ENCODE data around the gene ATRNL1. TPM values are rescaled to one million over a fixed set of nuclear protein-coding genes. Genes with fewer than 3 reads are reported as not detected.

Gene ATRNL1
- total and polyA plus RNA-seq, 2 experiments from 2014 or later, result 5.9 to 17.4 TPM

DNA sequence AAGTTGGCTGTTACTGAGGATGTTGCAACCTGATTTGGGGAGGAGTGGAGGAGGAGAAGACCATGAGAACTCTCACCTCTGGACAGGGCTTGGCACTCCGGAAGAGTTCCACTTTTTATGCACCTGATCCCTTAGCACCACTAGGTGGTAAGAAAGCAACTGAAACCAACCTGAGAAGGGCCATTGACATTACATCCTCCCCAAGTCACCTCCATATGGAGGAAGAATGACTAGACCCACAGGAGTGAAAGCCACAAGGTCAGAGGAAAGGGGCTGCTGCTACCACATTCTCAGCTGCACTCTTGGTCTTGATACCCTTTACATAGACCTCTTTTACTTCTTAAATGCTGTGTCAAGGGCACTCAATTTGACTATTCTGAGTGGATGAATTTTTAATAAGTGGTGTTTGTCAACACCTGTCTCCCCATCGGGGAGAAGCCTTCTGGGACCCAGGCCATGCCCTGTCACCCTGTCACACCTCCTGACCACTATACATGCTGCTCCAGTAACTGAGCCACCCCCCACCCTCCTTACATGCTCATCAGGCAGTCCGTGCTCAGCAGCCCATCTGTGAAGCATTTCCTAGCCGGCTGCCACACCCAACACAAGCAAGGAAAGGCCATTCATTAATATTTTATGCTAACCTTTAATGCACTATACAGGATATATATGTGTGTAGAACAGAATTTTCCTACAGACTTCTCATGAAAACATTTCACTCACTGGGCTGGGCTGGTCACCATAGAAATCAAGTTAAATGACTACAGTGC, 817.0 kb downstream of the ATRNL1 start:
- no peaks in the 10 kb centered on the region for H3K36me3 ChIP-seq (replicated peaks; ENCODE audit: insufficient read depth, low read depth)
- WGBS (ENCODE audit: low lambda C conversion rate, missing lambda C conversion rate), result 85% methylated on average over 4 of the region's 4 CpGs
- DNase-seq (ENCODE audit: low spot score), result no peak
- H2AFZ ChIP-seq, result no peak overlapping the region
- no peak overlapping the region for H3K4me2 ChIP-seq
- no peak for TF ChIP-seq EZH2 (IDR thresholded peaks at IDR 0.05; ENCODE audit: borderline replicate concordance)
- TF ChIP-seq, protein P1, sequence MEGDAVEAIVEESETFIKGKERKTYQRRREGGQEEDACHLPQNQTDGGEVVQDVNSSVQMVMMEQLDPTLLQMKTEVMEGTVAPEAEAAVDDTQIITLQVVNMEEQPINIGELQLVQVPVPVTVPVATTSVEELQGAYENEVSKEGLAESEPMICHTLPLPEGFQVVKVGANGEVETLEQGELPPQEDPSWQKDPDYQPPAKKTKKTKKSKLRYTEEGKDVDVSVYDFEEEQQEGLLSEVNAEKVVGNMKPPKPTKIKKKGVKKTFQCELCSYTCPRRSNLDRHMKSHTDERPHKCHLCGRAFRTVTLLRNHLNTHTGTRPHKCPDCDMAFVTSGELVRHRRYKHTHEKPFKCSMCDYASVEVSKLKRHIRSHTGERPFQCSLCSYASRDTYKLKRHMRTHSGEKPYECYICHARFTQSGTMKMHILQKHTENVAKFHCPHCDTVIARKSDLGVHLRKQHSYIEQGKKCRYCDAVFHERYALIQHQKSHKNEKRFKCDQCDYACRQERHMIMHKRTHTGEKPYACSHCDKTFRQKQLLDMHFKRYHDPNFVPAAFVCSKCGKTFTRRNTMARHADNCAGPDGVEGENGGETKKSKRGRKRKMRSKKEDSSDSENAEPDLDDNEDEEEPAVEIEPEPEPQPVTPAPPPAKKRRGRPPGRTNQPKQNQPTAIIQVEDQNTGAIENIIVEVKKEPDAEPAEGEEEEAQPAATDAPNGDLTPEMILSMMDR (IDR thresholded peaks at IDR 0.05; ENCODE audit: poor library complexity), result no peak
- no peak for TF ChIP-seq EZH2phosphoT487 (IDR thresholded peaks at IDR 0.05; ENCODE audit: low read depth, severe bottlenecking, unreplicated experiment)
- no peaks in the 10 kb centered on the region for H3K4me1 ChIP-seq (ENCODE audit: insufficient read depth)
- H3K9me3 ChIP-seq (ENCODE audit: low read depth), result no peaks in the 10 kb centered on the region
- no peaks in the 10 kb centered on the region for H3K79me2 ChIP-seq
- H4K20me1 ChIP-seq (ENCODE audit: insufficient read depth, poor library complexity, severe bottlenecking), result no peaks in the 10 kb centered on the region
- no peaks in the 10 kb centered on the region for H3K27me3 ChIP-seq
- H3K9me2 ChIP-seq (replicated peaks; ENCODE audit: insufficient read depth), result no peaks in the 10 kb centered on the region
- H3K27ac ChIP-seq, result no peak overlapping the region
- H3K4me3 ChIP-seq, result no peak overlapping the region

DNA sequence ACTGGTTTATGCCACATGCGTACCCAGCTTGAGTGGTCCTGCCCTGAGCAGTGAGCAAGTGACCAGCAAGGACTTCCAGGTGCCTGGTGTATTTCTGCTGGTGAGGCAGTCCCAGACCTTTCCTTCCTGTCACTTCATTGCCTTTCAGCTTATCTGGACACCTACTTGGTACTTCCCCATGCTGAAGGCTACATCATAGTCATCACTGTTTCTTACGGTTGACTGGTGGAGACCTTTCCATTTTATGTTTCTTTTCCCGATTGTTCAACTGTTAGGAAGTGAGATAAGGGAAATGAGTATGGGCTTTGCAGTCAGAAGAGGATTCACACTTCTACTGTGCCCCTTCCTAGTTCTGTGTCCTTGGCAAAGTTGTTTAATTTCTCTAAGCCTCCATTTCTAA, 821.3 kb downstream of the ATRNL1 start:
- H2AFZ ChIP-seq, result no peak overlapping the region
- no peak overlapping the region for H3K27ac ChIP-seq
- H4K20me1 ChIP-seq (ENCODE audit: insufficient read depth, poor library complexity, severe bottlenecking), result no peaks in the 10 kb centered on the region
- H3K4me3 ChIP-seq, result no peak overlapping the region
- no peaks in the 10 kb centered on the region for H3K4me1 ChIP-seq (ENCODE audit: insufficient read depth)
- no peaks in the 10 kb centered on the region for H3K27me3 ChIP-seq
- no peak overlapping the region for H3K4me2 ChIP-seq
- 91% methylated on average over 3 of the region's 3 CpGs for WGBS (ENCODE audit: low lambda C conversion rate, missing lambda C conversion rate)
- TF ChIP-seq, protein P1 (IDR thresholded peaks at IDR 0.05; ENCODE audit: poor library complexity), result no peak
- TF ChIP-seq EZH2phosphoT487 (IDR thresholded peaks at IDR 0.05; ENCODE audit: low read depth, severe bottlenecking, unreplicated experiment) (no peak), EZH2 (IDR thresholded peaks at IDR 0.05; ENCODE audit: borderline replicate concordance) (no peak)
- no peaks in the 10 kb centered on the region for H3K79me2 ChIP-seq
- H3K36me3 ChIP-seq (replicated peaks; ENCODE audit: insufficient read depth, low read depth), result no peaks in the 10 kb centered on the region
- H3K9me3 ChIP-seq (ENCODE audit: low read depth), result no peaks in the 10 kb centered on the region
- no peak for DNase-seq (ENCODE audit: low spot score)
- no peaks in the 10 kb centered on the region for H3K9me2 ChIP-seq (replicated peaks; ENCODE audit: insufficient read depth)

DNA sequence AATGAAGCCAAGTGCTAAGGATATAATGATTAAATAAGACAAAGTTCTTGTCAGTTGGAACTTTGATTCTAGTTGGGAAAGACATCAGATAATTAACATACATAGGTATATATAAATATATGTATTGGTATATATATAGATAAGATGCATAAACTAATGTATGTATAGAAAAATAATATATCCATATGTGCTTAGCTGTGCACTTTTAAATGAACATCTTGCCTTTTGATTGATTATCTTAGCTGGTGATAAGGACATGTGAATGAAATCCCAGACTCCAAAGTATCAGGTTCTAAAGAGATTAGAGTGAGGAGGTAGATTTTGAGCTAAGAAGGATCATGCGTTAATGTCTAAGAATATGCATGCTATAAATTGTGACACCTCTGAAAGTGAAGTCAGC, 822.3 kb downstream of the ATRNL1 start:
- H3K4me1 ChIP-seq (ENCODE audit: insufficient read depth), result no peaks in the 10 kb centered on the region

More for the DNA sequence above, 822.3 kb downstream of the ATRNL1 start:
- Histone ChIP-seq H3K9me3 (ENCODE audit: low read depth) (no peaks in the 10 kb centered on the region), H3K4me3 (no peak overlapping the region), H3K79me2 (no peaks in the 10 kb centered on the region), H3K4me2 (no peak overlapping the region), H3K27ac (no peak overlapping the region), H4K20me1 (ENCODE audit: insufficient read depth, poor library complexity, severe bottlenecking) (no peaks in the 10 kb centered on the region), H2AFZ (no peak overlapping the region), H3K9me2 (replicated peaks; ENCODE audit: insufficient read depth) (no peaks in the 10 kb centered on the region), H3K36me3 (replicated peaks; ENCODE audit: insufficient read depth, low read depth) (no peaks in the 10 kb centered on the region), H3K27me3 (no peaks in the 10 kb centered on the region)
- WGBS (ENCODE audit: low lambda C conversion rate, missing lambda C conversion rate), result 87% methylated on average over 1 of the region's 1 CpG
- TF ChIP-seq EZH2 (IDR thresholded peaks at IDR 0.05; ENCODE audit: borderline replicate concordance) (no peak), EZH2phosphoT487 (IDR thresholded peaks at IDR 0.05; ENCODE audit: low read depth, severe bottlenecking, unreplicated experiment) (no peak)
- TF ChIP-seq, protein P1 (IDR thresholded peaks at IDR 0.05; ENCODE audit: poor library complexity), result no peak
- no peak for DNase-seq (ENCODE audit: low spot score)

Data from hepatocyte (in vitro differentiated cells).